ENCODE measurements around the gene AK5. TPM values are rescaled to one million over a fixed set of nuclear protein-coding genes. Genes with fewer than 3 reads are reported as not detected.
A peak's percentile ranks its signal among the peaks of the same experiment; 100 is the strongest.

The AK5 gene
- polyA plus RNA-seq, 2 of the 4 experiments (the other 2 are of a cell fraction), result 4.9 to 6.1 TPM

DNA sequence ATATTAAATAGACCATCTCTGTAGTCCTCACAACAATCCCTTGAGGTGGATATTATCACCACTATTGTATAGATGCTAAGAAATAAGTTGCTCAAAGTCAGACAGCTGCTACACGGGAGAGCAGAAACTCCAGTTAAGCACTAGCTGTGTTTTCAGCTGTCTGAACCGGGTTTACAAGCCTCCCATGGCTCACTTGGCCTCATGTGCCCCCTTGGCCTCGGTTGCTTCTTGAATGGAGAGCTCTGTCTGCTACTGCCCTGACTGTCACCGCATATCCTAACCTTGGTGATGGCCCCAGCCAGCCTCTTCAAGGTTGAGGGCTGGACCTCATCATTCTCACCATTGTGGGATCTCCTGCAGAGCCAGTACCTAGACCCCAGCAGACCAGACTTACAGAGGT is 123.4 kb downstream of the AK5 start:
- Histone ChIP-seq H3K4me3 (no peak overlapping the region), H3K4me2 (no peak overlapping the region), H3K27ac (peak overlapping the region in 1 of 2 experiments; percentile 49; a peak in 1 of 6 replicates), H3K9me3 (no peaks in the 10 kb centered on the region), H3K4me1 (peaks cover 5% of the 10 kb centered on the region; the same call in 1 of the 3 replicates)
- ChIA-PET POLR2A (no interaction called here), CTCF (no interaction called here)
- ATAC-seq, result no peak; a peak in 1 of 6 replicates
- DNase-seq (ENCODE audit: low read depth in 1 of 2, low spot score in 1 of 2), result no peak
- no peak for TF ChIP-seq POLR2A (IDR thresholded peaks at IDR 0.05; ENCODE audit: low read length)
- no peak for TF ChIP-seq KDM5A (IDR thresholded peaks at IDR 0.05)
- TF ChIP-seq, protein P1, sequence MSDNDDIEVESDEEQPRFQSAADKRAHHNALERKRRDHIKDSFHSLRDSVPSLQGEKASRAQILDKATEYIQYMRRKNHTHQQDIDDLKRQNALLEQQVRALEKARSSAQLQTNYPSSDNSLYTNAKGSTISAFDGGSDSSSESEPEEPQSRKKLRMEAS (IDR thresholded peaks at IDR 0.05), result no peak
- no peak for TF ChIP-seq EP300 (IDR thresholded peaks at IDR 0.05)
- no peak for TF ChIP-seq NR3C1 (IDR thresholded peaks at IDR 0.05)
- no peak for TF ChIP-seq FOSL2 (IDR thresholded peaks at IDR 0.05)
- no peak for TF ChIP-seq FOSL2 (CRISPR knock-in tag; IDR thresholded peaks at IDR 0.05)
- TF ChIP-seq MAFK (IDR thresholded peaks at IDR 0.05; ENCODE audit: partially characterized antibody), result no peak
- TF ChIP-seq CHD2 (IDR thresholded peaks at IDR 0.05; ENCODE audit: low read length, partially characterized antibody), result no peak
- TF ChIP-seq HOXB13 (CRISPR knock-in tag; IDR thresholded peaks at IDR 0.05; ENCODE audit: low read depth), result no peak
- no peak for TF ChIP-seq BHLHE40 (IDR thresholded peaks at IDR 0.05; ENCODE audit: low read depth, low read length)
- no peak for TF ChIP-seq POLR2AphosphoS2 (conservative IDR thresholded peaks at IDR 0.05; ENCODE audit: low read length)
- no peak for TF ChIP-seq FOSB (CRISPR knock-in tag; IDR thresholded peaks at IDR 0.05)
- no peak for TF ChIP-seq TFCP2L1 (CRISPR knock-in tag; IDR thresholded peaks at IDR 0.05)
- 51% methylated on average over 3 of the region's 4 CpGs for whole genome bisulfite sequencing (ENCODE audit: missing lambda C conversion rate)
- FAIRE-seq, result no peak

DNA sequence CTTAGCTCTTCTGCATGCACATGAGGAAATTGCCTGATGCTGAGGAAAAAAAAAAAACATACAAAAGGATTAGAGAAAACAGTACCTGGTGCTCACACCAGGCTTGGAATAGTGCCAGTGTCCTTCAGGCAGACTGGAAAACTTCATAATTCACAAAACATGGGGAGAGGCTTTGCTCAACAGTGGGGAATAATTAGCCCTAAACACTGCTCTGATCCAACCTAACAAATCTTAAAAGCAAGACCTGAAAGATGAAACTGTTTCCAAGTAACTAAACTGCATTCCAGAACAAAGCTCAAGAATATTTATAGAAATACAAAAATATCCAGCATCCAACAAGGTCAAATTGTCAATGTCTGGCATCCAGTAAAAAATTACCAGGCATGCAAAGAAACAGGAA is 124.8 kb downstream of the AK5 start:
- H3K4me3 ChIP-seq, result no peak overlapping the region
- H3K9me3 ChIP-seq, result no peaks in the 10 kb centered on the region
- TF ChIP-seq, protein P2, sequence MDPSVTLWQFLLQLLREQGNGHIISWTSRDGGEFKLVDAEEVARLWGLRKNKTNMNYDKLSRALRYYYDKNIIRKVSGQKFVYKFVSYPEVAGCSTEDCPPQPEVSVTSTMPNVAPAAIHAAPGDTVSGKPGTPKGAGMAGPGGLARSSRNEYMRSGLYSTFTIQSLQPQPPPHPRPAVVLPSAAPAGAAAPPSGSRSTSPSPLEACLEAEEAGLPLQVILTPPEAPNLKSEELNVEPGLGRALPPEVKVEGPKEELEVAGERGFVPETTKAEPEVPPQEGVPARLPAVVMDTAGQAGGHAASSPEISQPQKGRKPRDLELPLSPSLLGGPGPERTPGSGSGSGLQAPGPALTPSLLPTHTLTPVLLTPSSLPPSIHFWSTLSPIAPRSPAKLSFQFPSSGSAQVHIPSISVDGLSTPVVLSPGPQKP (IDR thresholded peaks at IDR 0.05; ENCODE audit: low read depth, low read length), result no peak
- TF ChIP-seq, protein P3, sequence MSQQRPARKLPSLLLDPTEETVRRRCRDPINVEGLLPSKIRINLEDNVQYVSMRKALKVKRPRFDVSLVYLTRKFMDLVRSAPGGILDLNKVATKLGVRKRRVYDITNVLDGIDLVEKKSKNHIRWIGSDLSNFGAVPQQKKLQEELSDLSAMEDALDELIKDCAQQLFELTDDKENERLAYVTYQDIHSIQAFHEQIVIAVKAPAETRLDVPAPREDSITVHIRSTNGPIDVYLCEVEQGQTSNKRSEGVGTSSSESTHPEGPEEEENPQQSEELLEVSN (IDR thresholded peaks at IDR 0.05; ENCODE audit: borderline replicate concordance, low read depth), result no peak
- TF ChIP-seq TP53 (CRISPR knock-in tag; IDR thresholded peaks at IDR 0.05) (no peak), HOXB13 (CRISPR knock-in tag; IDR thresholded peaks at IDR 0.05; ENCODE audit: low read depth) (no peak), CHD2 (IDR thresholded peaks at IDR 0.05; ENCODE audit: low read length, partially characterized antibody) (no peak), FOSL2 (IDR thresholded peaks at IDR 0.05) (no peak), FOSL2 (CRISPR knock-in tag; IDR thresholded peaks at IDR 0.05) (no peak), ZNF302 (CRISPR knock-in tag; IDR thresholded peaks at IDR 0.05) (no peak), RFX5 (IDR thresholded peaks at IDR 0.05) (no peak), NFE2L2 (conservative IDR thresholded peaks at IDR 0.05; ENCODE audit: low read length) (no peak), MAFK (IDR thresholded peaks at IDR 0.05; ENCODE audit: partially characterized antibody) (no peak), HDAC2 (IDR thresholded peaks at IDR 0.05) (no peak), HOXB5 (CRISPR knock-in tag; IDR thresholded peaks at IDR 0.05) (no peak), SREBF2 (IDR thresholded peaks at IDR 0.05) (no peak)
- TF ChIP-seq, protein P4, sequence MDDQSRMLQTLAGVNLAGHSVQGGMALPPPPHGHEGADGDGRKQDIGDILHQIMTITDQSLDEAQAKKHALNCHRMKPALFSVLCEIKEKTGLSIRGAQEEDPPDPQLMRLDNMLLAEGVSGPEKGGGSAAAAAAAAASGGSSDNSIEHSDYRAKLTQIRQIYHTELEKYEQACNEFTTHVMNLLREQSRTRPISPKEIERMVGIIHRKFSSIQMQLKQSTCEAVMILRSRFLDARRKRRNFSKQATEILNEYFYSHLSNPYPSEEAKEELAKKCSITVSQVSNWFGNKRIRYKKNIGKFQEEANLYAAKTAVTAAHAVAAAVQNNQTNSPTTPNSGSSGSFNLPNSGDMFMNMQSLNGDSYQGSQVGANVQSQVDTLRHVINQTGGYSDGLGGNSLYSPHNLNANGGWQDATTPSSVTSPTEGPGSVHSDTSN (IDR thresholded peaks at IDR 0.05), result no peak
- TF ChIP-seq, protein P5, sequence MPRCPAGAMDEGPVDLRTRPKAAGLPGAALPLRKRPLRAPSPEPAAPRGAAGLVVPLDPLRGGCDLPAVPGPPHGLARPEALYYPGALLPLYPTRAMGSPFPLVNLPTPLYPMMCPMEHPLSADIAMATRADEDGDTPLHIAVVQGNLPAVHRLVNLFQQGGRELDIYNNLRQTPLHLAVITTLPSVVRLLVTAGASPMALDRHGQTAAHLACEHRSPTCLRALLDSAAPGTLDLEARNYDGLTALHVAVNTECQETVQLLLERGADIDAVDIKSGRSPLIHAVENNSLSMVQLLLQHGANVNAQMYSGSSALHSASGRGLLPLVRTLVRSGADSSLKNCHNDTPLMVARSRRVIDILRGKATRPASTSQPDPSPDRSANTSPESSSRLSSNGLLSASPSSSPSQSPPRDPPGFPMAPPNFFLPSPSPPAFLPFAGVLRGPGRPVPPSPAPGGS (IDR thresholded peaks at IDR 0.05), result no peak
- TF ChIP-seq, protein P6, sequence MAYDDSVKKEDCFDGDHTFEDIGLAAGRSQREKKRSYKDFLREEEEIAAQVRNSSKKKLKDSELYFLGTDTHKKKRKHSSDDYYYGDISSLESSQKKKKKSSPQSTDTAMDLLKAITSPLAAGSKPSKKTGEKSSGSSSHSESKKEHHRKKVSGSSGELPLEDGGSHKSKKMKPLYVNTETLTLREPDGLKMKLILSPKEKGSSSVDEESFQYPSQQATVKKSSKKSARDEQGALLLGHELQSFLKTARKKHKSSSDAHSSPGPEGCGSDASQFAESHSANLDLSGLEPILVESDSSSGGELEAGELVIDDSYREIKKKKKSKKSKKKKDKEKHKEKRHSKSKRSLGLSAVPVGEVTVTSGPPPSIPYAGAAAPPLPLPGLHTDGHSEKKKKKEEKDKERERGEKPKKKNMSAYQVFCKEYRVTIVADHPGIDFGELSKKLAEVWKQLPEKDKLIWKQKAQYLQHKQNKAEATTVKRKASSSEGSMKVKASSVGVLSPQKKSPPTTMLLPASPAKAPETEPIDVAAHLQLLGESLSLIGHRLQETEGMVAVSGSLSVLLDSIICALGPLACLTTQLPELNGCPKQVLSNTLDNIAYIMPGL (CRISPR knock-in tag; IDR thresholded peaks at IDR 0.05; ENCODE audit: borderline replicate concordance), result no peak
- TF ChIP-seq, protein P7, sequence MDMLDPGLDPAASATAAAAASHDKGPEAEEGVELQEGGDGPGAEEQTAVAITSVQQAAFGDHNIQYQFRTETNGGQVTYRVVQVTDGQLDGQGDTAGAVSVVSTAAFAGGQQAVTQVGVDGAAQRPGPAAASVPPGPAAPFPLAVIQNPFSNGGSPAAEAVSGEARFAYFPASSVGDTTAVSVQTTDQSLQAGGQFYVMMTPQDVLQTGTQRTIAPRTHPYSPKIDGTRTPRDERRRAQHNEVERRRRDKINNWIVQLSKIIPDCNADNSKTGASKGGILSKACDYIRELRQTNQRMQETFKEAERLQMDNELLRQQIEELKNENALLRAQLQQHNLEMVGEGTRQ (IDR thresholded peaks at IDR 0.05), result no peak
- DNase-seq (ENCODE audit: low read depth in 1 of 2, low spot score in 1 of 2) (peak in 1 of 2 experiments; percentile 11), FAIRE-seq (no peak), ATAC-seq (no peak)
- ChIA-PET POLR2A (no interaction called here), CTCF (no interaction called here)
- no peak overlapping the region for H3K4me2 ChIP-seq
- peaks cover 10% of the 10 kb centered on the region for H3K4me1 ChIP-seq
- no peak overlapping the region for H3K27ac ChIP-seq

Measured in A549 (cell line).